NCI-H748 treated with DMSO at 0.1 percent for 48 hours (cell line): ENCODE data around the gene GPR132.
"Not testable (repeated sequence)": the region's sequence is repeated elsewhere in the genome, so short reads cannot be mapped to it uniquely, and the experiment has no call there.

Experiments
- DNase-seq: peaks from one replicate; lab custom pipeline; 2025; lab: John Stamatoyannopoulos, UW

Gene GPR132

GRCh38 chr14:105041841-105042765 is 23.1 kb downstream of the GPR132 start:
- no peak for DNase-seq

GRCh38 chr14:105039458-105040205 is 25.6 kb downstream of the GPR132 start:
- no peak for DNase-seq

GRCh38 chr14:105035616-105036015 is 29.6 kb downstream of the GPR132 start:
- DNase-seq, result not testable (repeated sequence)

- DNase-seq, result no peak
Observed at GRCh38 chr14:105034315-105035039, 30.8 kb downstream of the GPR132 start.

GRCh38 chr14:105033412-105033900 is 31.8 kb downstream of the GPR132 start:
- DNase-seq, result not testable (repeated sequence)

- not testable (repeated sequence) for DNase-seq
Observed at GRCh38 chr14:105032451-105032901, 32.8 kb downstream of the GPR132 start.

- no peak for DNase-seq
Observed at GRCh38 chr14:105030836-105031396, 34.3 kb downstream of the GPR132 start.

GRCh38 chr14:105030194-105030593 is 35.0 kb downstream of the GPR132 start:
- DNase-seq, result no peak

- DNase-seq, result no peak
Observed at GRCh38 chr14:105029402-105029801, 35.8 kb downstream of the GPR132 start.

GRCh38 chr14:105028251-105028927 is 36.8 kb downstream of the GPR132 start:
- no peak for DNase-seq

GRCh38 chr14:105027718-105028117 is 37.5 kb downstream of the GPR132 start:
- DNase-seq, result not testable (repeated sequence)

GRCh38 chr14:105026802-105027563 is 38.2 kb downstream of the GPR132 start:
- DNase-seq, result no peak

- DNase-seq, result no peak
Observed at GRCh38 chr14:105026033-105026785, 39.0 kb downstream of the GPR132 start.

- DNase-seq, result no peak
Observed at GRCh38 chr14:105025429-105025828, 39.8 kb downstream of the GPR132 start.

GRCh38 chr14:105023791-105024480 is 41.3 kb downstream of the GPR132 start:
- DNase-seq, result no peak

GRCh38 chr14:105023144-105023543 is 42.1 kb downstream of the GPR132 start:
- no peak for DNase-seq

GRCh38 chr14:105022276-105022670 is 43.0 kb downstream of the GPR132 start:
- no peak for DNase-seq

GRCh38 chr14:105021656-105022275 is 43.5 kb downstream of the GPR132 start:
- DNase-seq, result peak; percentile 78
